GM08714 (cell line): ENCODE measurements around the gene RAP1GAP.
"Not testable (repeated sequence)": the region's sequence is repeated elsewhere in the genome, so short reads cannot be mapped to it uniquely, and the experiment has no call there.

Experiments
- H3K4me3 ChIP-seq: fragments of 200-500 bp; sonication (Bioruptor generic); 2 replicates; pipeline ENCODE4 v1.5.1; 2014; ENCODE audit warnings: mild to moderate bottlenecking, low read length, inconsistent platforms
- ZNF274 ChIP-seq: IDR thresholded peaks from 2 replicates; pipeline ENCODE4 v1.6.1; 2012; ENCODE audit warnings: mild to moderate bottlenecking, low read depth, low read length

Gene RAP1GAP

GRCh38 chr1:21569820-21570527 lies 99.2 kb downstream of the RAP1GAP start:
- TF ChIP-seq ZNF274: no peak
- H3K4me3 ChIP-seq: no peak overlapping the region

- H3K4me3 ChIP-seq: no peak overlapping the region
- TF ChIP-seq ZNF274: no peak
These were observed 100.3 kb downstream of the RAP1GAP start for GRCh38 chr1:21568809-21569385.

GRCh38 chr1:21568006-21568746 lies 101.0 kb downstream of the RAP1GAP start:
- TF ChIP-seq ZNF274: no peak
- H3K4me3 ChIP-seq: no peak overlapping the region

GRCh38 chr1:21567241-21568005 lies 101.7 kb downstream of the RAP1GAP start:
- TF ChIP-seq ZNF274: no peak

GRCh38 chr1:21566361-21566760 lies 102.8 kb downstream of the RAP1GAP start:
- H3K4me3 ChIP-seq: not testable (repeated sequence)

More at GRCh38 chr1:21567241-21568005, 101.7 kb downstream of the RAP1GAP start:
- H3K4me3 ChIP-seq: no peak overlapping the region

- no peak for TF ChIP-seq ZNF274
- H3K4me3 ChIP-seq: no peak overlapping the region
These were observed 103.9 kb downstream of the RAP1GAP start for GRCh38 chr1:21565285-21565684.

- no peak overlapping the region for H3K4me3 ChIP-seq
- TF ChIP-seq ZNF274: no peak
These were observed 104.5 kb downstream of the RAP1GAP start for GRCh38 chr1:21564521-21565095.

- no peak overlapping the region for H3K4me3 ChIP-seq
- TF ChIP-seq ZNF274: no peak
These were observed 105.2 kb downstream of the RAP1GAP start for GRCh38 chr1:21563971-21564370.

GRCh38 chr1:21562896-21563295 lies 106.3 kb downstream of the RAP1GAP start:
- H3K4me3 ChIP-seq: no peak overlapping the region
- TF ChIP-seq ZNF274: no peak

- no peak for TF ChIP-seq ZNF274
- no peak overlapping the region for H3K4me3 ChIP-seq
These were observed 108.1 kb downstream of the RAP1GAP start for GRCh38 chr1:21560916-21561638.

- no peak overlapping the region for H3K4me3 ChIP-seq
These were observed 109.2 kb downstream of the RAP1GAP start for GRCh38 chr1:21559788-21560567.

GRCh38 chr1:21553116-21553926 lies 115.8 kb downstream of the RAP1GAP start:
- no peak for TF ChIP-seq ZNF274
- H3K4me3 ChIP-seq: no peak overlapping the region

More at GRCh38 chr1:21559788-21560567, 109.2 kb downstream of the RAP1GAP start:
- no peak for TF ChIP-seq ZNF274
